NCI-H1436 treated with DMSO at 0.1 percent for 48 hours (cell line): ENCODE data around the gene SCN1B.
"Not testable (repeated sequence)": the region's sequence is repeated elsewhere in the genome, so short reads cannot be mapped to it uniquely, and the experiment has no call there.

Experiments used
- DNase-seq: peaks from one replicate; lab custom pipeline; 2025; lab: John Stamatoyannopoulos, UW

Gene SCN1B

DNA sequence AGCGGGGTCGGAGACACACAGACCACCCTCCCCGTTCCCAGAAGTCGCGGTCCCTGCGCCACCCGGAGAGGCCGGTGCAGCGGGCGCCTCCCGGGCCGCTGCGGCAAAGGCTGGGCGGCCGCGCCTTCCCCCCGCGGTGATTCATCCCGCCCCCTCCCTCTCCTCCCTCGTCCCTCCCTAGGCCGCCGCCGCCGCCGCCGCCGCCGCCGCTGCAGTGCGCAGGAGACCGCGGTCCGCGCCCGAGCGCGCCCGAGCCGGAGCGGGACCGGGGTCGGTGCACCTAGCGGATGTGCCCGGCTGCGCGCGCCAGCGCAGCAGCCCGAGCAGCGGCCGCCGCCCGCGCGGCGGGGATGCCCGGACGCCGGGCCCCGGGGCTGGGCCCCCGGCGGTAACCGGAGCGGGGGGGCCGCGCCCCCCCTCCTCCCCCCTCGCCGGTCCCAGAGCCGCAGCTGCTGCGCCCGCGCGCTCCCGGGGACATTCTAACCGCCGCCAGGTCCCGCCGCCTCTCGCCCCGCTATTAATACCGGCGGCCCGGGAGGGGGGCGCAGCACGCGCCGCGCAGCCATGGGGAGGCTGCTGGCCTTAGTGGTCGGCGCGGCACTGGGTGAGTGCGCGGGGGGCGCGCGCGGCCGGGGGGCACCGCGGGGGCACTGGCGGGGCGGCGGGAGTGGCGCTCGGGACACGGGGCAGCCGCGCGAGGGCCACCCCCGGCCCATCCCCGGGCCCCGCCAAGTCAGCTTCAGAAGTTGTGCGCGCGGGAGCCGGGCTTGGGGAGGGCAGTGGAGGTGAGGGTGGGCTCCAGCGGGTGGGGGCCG lies at the start of gene SCN1B:
TSS of gene SCN1B (plus strand) at position 214 of the 815 bp plus-strand sequence. CDS start at position 565, 351 bp downstream.
- no peak for DNase-seq

DNA sequence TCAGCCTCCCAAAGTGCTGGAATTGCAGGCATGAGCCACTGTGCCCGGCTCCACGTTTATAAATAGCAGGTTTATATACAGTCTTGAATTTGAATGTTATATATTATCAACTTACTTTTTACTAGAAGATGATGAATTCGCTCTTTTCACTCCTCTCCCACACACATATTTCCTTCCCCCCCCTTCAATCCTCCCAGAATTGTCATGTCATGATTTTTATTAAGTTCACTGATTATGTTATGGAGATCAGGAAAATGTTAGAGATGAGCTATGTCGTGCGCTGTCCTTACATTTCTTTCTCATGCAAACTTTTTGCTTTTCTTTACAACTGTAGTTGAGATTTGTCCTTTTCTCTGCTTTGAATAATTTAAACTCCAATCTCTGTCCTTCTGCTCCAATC lies 48.0 kb upstream of the SCN1B start:
- DNase-seq = no peak

DNA sequence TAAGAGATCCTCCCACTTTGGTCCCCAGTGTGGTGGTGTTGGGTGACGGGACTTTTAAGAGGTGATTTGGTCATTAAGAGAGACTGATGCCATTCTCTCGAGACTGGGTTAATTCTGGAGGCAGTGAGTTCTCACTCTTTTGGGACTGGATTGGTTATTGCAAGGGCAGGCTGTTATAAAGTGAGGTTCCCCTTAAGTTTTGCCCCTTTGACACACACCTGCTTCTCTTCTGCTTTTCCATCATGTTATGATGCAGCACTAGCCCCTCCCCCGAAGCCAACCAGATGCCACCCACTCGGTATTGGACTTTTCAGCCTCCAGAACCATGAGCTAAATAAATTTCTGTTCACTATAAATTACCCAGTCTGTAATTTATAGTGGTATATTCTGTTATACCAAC lies 46.5 kb upstream of the SCN1B start:
- DNase-seq = no peak

DNA sequence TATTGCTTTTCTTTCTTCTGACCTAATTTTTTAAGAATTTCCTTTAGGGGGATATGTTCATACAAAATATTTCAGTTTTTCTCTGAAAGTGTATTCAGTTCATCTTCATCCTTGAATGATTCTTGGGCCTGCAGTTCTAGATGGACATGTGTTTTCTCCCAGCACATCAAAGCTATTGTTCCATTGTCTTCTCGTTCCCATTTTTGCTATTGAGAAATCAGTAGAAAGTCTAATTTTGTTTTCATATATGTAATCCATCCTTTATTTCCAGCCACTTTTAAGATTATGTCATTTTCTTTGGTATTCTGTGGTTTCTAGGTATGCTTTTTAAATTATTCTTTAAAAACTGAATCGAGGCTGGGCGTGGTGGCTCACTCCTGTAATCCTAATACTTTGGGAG lies 46.0 kb upstream of the SCN1B start:
- DNase-seq = no peak

DNA sequence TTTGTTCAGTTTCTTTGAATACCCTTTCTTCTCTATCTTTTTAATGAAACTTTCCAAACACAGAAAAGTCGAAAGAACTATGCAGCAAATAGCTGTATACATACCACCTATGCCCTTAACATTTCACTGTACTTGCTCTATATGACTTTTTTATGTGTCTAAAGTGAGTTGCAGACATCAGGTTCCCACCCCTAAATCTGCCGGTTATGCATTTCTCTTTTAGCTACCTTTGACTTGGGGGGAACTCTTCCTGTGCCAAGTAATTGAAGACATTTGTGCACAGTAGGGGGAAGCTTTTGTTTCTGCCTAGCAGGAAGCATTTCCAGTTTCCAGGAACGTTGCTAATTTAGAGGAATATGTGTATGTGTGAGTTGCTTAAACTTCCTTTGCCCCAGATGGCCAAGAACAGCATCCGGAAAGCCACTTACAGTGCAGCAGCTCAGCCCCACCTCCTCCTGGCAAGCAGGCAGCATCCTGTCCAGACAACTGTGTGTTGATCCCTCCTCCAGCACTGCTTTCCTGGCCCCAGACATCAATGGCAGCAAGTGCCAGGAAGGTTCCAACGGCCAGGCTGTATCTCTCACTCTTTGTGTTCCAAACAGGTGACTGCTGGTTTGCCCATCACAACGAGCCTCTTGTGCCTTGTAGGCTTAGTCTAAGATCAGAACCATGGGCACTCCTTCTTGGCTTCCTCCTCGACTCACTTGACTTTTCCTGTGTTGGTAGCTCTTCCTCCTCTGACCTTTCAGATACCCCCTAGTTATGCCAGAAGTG lies 44.8 kb upstream of the SCN1B start:
- DNase-seq = no peak

DNA sequence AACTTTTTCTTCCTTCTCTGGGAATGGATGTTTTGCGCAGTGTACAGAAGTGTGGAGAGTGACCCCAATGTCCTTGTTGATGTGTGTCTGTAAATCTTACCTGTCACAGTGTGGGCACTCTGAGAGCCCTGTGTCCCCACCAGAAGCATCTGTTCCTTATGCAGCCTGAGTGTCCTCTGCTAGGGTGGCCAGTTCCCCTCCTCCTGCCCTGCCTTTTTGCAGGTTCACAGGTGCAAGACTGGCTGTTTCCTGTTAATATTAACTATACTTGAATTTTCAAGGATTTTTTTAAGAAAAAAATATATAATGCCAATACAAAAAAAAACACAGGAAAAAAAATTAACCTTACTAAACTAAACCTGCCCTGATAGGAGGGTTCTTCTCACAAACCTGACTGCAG lies 42.2 kb upstream of the SCN1B start:
- no peak for DNase-seq

DNA sequence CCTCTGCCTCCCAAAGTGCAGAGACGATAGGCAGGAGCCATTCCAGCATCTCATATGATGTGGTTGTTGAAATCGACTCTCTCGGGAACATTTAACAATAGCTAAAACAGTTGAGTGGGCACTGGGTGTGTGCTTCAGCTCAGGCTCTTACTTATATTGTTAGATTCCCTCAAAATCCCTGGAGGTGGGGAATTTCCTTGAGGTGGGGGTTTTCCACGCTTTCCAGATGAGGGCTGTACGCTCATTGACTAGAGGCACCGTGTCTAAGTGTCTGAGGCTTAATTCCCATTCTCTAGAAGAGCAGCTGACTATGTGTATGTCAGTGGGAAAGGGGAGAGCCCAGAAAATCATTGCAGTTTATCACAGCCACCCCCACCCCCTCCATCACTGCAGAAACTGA lies 41.0 kb upstream of the SCN1B start:
- no peak for DNase-seq

DNA sequence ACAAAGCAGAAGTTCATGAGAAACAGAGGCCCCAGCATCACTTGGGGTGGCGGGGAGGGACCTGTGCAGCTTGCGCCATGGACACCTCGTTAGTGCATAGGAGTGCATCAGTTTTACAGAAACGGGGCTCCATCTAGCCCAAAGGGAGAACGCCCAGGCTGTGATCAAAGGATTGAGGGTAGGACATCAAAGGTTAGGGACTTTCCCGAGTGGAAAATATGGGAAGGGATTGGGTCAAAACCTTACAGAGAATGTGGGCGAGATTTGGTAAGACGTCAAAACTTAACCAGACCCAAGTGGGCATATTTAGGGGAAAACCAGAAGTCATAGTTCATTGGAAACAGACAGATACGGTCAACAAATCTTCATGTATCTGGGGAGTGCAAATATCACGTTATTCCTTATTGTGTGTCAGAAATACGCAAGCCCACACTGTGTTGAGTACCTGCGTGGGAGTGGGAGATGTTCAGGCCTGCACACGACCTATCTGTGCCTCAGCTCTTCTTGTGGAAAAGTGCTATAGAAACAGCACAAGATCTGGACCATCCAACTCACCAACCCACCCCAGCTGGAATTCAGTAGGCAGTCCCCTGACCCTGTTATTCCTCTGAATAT lies 39.6 kb upstream of the SCN1B start:
- no peak for DNase-seq

DNA sequence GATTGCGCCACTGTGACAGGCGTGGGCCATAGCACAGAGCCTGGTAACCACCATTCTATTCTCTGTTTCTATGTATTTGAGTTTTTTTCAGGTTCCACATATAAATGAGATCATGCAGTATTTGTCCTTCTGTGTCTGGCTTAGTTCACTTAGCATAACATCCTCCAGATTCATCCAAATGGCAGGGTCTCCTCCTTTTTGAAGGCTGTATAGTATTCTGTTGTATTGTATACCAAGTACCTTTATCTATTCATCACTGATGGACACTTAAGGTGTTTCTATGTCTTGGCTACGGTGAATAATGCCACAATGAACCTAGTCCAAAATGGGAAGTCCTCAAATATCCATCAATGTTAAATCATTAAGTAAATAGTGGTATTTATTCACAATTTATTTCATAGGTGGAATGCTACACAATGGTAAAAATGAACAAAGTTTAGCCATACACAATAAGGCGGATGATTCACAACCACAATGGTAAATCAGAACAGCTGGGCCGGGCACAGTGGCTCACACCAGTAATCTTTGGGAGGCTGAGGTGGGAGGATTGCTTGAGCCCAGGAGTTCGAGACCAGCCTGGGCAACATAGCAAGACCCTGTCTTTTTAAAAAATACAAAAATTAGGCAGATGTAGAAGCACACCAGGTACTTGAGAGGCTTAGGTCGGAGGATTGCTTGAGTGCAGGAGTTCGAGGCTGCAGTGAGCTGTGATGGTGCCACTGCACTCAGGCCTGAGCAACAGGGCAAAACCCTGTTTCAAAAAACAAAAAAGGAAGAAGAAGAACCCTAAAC lies 38.5 kb upstream of the SCN1B start:
- DNase-seq = no peak

DNA sequence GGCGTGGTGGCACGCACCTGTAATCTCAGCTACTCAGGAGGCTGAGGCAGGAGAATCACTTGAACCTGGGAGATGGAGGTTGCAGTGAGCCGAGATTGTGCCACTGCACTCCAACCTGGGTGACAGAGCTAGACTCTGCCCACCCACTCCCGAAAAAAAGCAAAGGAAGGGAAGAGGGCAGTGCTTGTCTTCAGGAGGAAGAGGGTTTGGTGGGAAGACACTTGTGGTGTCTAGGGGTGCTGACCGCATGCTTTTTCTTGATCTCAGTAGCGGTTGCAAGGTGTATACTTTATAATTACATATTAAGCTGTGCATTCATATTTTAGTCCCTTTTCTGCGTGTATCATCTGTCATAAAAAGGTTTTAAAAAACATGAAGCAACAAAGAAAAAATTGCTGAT lies 37.7 kb upstream of the SCN1B start:
- DNase-seq = not testable (repeated sequence)

DNA sequence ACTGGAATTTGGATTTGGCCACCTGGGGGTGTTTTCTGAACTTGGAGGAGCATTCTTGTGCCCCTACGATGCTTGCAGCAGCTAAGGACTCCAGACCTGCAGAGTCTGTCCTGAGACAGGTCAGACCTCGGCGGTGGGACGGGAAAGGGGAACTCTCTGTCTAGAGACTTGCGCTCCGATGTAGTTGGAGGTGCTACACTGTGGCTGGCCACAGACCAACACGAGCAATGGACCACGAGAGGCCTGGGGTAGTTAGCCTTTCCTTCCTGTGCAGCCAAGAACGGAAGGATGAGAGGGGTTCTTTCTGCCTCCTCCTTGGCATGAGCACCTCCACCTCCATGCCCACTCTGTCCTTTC lies 36.0 kb upstream of the SCN1B start:
- no peak for DNase-seq

DNA sequence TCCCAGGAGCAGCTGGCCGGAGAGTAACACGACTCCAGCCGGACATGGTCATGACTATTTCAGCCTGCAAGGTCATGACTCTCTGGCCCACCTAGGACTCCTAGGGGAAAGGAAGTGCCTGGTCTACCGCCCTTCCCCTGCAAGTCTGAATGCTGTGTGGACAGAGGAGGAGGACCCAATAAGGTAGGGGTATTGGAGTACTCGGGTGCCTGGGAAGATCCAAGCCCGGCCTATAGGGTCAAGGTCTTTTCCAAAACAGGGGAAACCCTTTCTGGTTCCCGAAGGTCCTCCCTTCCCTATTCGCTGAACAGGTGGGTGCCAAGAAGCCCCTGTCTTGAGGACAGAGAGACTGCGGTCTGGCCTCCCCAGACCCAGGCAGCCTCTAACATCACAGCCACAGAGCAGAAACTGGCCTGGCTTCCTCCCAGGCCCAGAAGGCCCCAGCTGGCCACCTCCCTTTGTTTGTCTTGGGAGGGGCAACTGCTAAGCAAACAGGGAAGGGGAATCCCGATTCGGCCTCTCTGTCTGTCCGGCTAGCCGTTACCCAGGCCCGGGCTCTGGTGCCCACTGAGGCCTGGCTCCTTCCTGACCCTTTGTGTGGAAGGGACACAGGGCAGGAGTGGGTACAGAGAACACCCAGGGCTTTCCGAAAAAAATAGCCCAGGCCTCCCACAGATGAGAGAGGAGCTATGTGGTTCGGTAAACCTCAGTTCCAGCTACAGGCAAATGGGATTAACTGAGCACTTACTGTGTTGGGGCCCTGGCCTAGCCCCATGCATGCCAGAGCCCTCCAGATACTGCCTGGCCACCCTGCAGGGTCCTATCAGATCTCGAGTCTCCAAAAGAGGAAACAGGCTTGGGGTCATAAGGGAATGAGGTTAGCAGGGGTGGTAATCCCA lies 35.4 kb upstream of the SCN1B start:
- no peak for DNase-seq

DNA sequence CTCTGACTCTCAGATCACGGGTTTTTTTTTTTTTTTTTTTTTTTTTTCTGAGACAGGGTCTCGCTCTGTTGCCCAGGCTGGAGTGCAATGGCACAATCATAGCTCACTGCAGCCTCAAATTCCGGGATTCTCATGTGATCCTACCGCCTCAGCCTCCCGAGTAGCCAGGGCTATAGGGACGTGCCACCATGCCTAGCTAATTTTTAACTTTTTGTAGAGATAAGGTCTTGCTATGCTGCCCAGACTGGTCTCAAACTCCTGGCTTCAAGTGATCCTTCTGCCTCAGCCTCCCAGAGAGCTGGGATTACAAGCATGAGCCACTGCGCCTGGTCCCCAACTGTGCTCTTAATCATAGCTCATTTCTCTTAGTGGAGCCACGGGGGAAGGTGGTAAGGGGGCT lies 34.7 kb upstream of the SCN1B start:
- DNase-seq = no peak

DNA sequence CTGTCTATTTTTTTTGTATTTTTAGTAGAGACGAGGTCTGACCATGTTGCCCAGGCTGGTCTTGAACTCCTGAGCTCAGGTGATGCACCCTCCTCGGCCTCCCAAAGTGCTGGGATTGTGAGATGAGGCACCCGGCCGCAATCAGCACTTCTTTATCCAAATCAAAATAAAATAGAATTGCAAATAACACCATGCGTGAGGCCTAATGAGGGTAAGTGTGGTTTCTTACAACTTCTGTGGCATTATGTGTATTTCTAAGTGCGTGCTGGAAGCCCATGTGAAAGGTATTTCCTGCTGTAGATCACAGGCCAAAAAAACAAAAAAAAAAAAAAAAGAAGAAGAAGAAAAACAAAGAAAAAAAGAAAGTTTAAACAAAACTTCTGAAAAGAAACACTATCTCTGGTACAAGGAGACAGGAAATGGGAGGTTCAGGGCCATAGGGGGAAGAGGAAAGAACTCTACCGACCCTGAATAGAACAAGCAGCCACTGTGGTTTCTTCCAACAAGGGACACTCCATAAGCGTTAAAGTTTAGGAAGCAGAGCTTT lies 33.1 kb upstream of the SCN1B start:
- no peak for DNase-seq

DNA sequence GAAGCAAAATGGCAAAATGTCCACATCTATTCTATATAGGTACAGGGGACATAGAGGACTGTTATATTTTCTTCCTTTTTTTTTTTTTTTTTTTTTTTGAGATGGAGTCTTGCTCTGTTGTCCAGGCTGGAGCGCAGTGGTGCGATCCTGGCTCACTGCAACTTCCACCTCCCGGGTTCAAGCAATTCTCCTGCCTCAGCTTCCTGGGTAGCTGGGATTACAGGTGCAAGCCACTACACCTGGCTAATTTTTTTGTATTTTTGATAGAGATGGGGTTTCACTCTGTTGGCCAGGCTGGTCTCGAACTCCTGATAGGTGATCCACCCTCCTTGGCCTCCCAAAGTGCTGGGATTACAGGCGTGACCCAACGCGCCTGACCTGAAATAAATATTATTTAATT lies 32.0 kb upstream of the SCN1B start:
- not testable (repeated sequence) for DNase-seq

DNA sequence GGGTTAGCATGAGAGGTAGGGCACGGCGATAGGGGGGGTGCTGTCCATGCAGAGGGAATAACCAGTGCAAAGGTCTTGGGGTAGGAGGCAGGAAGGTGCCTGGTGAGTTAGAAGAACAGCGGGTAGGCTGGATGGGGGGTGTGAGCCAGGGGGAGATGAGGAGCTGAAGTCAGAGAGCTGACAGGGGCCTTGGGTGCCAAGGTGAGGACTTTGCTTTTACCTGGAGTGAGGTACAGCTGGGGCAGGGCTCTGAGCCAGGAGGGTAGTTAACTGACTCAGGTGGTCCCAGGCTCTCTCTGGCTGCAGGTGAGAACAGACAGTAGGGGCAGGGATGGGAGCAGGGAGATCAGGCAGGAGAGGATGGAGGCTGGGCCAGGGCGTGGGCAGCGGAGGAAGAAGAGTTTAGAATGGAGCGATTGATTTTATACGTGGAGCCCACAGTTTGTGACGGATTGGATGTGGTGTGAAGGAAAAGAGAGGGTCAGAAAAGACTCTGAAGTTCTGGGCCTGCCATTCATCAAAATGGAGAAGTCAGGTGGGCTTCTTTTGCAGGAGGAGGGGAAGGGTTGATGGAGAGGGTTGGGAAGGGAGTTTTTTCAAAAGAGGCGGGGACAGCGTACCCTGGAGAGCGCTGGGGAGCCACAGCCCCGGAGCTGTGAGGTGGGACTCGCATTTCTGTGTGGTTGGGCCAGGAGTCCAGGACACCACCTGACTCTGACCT lies 31.3 kb upstream of the SCN1B start:
- DNase-seq = no peak

DNA sequence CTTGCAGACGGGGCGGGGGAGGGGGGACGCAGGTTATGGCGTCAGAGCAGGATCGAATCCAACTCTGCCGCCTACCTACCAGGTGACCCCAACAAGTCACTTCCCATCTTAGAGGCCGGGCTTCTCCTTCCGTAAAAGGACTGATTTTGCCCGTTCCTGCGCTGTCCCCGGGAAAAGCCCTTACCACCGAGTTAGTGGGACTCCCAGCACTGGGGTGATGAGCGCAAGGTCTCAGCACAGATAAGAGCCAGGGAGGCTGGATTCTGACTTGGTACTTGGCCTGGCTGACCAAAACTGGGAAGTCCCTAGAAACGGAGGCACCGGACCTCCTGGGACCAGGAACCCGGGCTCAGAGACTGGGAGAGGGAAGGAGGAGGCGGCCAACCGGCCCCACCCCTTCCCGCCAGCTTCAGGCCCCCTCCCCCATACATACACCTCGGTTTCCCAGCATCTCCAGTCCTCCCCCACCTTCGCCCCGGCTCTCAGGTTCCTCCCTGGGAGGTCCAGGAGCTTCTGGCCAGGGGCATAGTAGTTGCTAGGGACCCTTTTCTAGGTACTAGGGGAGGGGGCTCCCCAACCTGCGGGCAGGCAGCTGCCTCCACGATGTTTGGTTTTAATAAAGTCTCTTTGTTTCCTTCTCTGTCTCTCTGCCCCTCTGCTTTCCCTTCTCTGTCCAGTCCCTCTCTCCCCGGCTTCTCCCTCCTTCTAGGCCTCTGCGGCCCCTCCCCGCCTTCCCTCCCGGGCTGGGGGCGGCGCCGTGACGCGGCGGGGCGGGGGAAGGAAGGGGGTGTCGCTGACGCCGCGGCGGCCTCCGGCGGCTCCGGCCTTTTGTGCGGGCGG lies 30.6 kb upstream of the SCN1B start, which contains the start of gene GRAMD1A:
TSS of gene GRAMD1A (plus strand) at position 826 of the 840 bp plus-strand sequence. CDS start 156 bp downstream, outside the sequence.
- no peak for DNase-seq

DNA sequence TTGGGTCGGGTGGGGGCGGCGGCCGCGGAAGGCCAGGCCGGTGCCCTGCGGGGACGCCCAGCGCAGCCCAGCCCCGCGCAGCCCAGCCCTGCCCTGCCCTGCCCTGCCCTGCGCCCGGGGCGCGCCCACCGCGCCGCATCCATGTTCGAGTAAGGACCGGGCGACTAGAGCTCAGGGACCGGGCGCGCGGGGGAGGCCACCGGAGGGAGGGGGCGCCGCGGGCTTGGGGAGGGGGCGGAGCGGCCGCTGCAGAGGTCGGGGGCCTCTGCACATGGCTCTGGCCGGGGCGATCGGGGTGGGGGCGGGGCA lies 30.0 kb upstream of the SCN1B start:
- DNase-seq = no peak
